GM21526 (cell line): ENCODE results near the gene ARID3B.
A peak's percentile ranks its signal among the peaks of the same experiment; 100 is the strongest.

Experiments
- ATAC-seq: cut with Tn5 transposase; IDR thresholded peaks from one replicate; pipeline ENCODE4 v1.9.1; 2021; ENCODE audit warnings: moderate library complexity; ENCODE audit not compliant: unreplicated experiment, low FRiP score

Gene ARID3B

DNA sequence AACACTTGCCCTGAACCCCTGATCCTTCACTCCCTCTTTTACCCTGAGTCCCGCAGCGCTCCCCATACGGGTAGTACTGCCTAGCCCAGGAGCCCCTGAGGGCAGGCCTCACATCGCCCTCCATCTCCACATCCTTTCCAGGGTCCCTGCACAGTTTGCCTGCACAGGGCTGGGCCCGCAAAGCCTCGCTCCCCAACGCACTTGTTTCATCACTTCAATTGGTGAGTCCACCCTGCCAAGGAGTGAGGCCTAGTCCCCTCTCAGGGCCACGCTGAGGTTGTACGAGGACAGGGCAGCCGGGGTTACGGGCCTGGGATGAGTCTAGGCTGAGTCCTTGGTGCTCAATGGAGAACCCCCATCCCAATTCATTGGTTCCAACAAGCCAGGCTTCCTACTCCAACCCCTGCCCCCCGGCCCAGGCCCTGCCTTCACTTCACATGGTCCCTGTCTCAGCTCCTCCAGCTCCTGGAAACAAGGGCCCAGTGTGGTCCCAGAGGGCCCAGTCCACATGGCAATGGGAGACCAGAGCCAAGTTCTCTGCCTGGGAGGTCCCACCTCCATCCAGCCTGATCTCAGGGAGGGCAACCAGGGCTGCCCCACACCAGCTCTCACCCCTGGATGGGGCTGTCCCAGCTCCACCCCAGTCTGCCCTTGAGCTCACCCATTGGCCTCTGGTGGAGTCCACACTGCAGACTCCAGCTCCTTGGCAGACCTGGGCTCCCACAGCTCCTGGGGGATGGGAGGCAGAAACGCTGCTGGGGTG is 62.2 kb downstream of the ARID3B start:
- ATAC-seq: no peak

DNA sequence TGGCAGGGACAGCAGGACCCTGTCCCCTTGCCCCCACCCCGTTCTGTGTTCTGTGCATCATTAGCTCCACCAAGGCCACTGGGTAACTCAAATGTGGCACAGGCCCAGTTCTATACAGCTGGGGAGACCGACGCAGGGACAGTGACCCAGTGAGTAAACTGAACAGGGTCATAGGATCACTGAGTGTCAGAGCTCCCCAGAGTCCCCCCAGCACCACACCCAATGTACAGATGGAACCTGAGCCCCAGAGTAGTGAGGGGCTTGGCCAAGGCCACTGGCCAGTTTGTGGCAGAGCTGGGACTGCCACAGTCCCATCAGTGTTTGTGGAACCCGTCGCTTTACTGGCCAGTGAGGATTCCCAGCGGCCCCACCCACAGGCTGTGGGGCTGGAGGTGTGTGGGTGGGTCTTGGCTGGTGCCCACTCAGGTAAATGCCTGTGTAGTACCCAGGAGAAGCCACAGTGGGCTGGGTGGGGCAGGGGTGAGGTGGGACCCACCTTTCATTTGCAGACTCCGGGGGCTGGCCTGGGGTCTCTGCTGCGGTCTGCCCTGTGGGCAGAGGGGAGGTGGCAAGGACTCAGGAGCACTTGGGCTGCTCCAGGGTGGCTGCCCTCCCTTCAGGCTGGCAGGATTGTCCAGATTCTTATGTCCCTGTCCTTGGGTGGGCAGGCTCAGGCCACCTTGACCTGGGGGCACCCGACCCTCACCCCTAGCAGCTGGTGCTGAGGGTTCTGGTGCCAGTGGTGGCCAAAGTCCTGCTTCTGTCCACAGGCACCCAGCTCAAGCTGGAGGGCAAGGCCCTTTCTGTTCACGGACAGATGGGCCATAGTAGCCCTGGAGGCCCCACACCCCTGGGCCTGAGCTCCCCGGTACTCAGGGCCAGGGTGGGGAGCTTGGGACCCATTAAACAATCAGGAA is 63.0 kb downstream of the ARID3B start:
- no peak for ATAC-seq

DNA sequence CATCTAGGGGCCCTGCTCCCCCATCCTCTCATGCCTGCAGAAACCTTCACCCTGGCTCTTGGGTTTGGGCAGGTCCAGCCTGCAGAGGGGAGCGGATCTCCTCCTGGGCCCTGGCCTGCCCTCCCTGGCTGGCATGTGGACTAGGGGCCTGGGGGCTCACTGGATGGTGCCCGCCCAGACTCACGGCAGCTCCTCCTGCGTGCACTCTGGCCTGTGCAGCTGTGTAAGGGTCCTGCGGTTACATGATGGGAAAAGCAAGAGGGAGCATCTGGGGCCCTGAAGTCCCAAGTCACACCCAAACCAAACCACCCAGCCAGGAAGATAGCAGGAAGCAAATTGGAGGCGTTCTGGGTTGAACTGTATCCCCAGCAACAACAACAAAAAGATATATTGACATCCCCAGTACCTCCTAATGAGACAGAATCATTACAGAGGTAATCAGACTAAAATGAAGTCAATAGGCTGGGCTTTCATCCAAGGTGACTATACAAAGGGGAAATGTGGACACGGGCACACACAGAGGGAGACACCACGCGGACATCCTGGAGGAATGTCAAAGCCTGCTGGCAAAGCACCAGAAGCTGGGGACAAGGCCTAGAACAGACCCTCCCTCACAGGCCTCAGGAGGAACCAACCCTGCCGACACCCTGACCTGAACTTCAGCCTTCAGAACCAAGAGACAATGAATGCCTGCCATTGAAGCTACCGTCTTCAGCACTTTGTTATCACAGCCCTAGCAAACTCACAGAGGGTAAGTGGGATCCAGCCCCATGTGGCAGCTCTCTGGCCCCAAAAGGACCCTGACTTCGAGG is 64.2 kb downstream of the ARID3B start:
- ATAC-seq: no peak

DNA sequence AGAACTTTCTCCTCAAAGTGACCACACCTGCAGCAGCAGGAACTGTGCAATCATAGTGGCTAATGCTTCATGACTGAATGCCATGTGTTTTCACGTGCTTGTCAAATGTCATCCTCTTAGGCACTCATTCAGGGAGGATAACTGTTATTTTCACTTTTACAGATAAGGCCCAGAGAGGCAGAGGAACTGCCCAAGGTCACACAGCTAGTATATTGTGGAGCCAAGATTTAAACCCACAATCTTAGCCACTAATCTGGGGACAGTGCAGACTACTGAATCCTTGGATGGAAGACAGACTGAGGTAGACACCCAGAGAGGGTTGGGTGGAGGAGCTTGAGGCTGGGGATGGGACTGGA is 64.8 kb downstream of the ARID3B start:
- no peak for ATAC-seq

DNA sequence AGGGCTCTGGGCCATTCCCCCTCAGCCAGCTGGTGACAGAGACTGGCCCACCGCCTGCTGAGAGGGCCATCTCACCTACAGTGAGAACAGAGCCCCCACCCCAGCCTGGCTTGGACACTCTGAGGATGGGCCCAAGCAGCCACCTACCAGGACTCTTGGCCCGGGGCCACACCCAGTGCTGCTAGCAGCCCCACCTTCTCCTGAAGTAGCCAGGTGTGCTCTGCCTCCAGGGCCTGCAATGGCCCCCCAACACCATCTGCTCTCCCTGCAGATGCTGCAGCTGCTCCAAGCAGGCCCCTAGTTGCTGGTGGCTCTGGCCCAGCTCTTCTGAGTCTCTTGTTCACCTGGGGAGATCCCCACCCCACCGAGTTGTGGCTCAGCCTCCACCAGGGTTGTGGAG is 67.8 kb downstream of the ARID3B start:
- ATAC-seq: no peak

DNA sequence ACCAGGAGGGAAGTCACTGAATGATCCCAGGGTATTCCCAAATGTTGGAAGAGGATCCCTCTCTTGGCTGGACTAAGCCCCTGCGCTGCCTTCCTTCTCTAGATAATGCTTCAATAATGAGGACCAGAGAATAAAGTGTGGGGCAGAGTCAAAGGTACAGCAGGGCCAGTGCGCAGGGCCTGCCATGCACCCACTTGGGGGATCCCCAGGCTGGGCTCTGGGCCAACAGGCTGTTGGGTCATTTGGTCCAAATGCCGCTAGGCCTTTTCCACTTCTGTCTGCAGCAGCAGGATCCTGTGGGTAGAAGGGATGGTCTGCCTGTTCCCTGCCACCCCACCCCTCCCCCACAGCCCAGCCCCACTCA is 68.9 kb downstream of the ARID3B start:
- ATAC-seq: no peak

DNA sequence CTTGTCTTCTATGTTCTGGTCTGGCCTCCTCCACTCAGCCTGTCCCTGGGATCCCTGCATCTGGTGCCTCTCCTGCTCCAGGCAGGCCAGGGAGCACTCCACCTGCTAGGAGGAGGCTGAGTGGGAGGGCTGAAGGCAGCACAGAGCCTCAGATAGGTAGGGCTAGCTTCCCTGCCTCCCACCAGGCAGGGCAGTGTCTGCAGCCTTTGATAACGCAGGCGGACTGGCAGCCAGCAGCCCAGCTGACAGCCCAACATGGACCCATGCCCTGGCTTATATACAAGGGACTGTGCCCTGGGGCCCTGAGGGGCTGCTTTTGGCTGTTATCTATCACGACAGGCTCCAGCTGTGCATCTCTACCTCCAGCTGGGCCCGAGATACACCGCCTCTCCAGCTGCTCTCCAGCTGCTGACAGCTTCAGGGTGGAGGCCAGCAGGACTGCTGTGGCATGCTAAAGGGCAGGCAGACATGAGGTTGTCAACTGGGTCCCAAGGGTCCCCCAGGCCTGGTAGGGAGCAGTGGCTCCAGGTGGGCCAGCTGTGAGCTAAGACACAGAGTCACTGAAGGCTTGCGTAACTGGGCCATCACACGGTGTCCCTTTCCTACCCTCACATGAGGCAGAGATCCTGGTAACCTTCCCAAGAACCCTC is 69.4 kb downstream of the ARID3B start:
- no peak for ATAC-seq

DNA sequence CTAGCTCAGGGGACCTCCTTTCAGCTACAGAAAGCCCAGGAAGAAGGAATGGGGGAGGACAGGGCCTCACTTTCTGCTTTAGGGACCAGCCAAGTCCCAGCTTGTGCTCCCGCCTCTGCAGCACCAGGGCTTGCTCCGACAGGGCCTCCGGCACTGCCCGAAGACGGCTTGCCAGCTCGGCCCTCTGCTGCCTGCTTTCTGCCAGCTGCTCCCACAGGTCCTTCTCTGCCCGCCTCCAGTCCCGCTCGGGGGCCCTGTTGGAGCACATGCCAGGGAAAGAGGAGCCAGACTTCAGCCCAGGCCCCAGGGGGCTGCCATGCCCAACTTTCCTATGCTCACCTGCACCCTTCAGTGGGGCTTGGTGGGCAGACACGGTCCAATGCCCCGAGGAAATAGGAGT is 70.3 kb downstream of the ARID3B start:
- ATAC-seq: no peak

DNA sequence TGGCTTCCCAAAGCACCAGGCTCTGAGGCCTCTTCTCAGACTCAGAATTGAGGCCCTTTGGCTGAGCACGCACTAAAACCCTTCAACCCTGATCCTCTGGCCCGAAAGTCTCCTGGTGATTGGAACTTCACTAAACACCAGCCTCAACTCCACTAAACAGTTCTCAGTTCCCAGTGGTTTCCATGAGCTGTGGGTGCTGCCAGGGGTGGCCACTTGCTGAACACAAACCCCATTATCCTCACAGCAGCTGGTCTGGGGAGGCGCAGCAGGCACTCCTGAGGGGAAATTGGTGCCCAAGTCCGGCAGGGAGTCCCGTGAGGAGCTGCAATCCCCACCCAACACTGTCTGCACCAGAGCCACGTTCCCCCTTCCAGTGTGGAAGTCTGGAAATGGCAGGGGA is 70.8 kb downstream of the ARID3B start:
- ATAC-seq: no peak

DNA sequence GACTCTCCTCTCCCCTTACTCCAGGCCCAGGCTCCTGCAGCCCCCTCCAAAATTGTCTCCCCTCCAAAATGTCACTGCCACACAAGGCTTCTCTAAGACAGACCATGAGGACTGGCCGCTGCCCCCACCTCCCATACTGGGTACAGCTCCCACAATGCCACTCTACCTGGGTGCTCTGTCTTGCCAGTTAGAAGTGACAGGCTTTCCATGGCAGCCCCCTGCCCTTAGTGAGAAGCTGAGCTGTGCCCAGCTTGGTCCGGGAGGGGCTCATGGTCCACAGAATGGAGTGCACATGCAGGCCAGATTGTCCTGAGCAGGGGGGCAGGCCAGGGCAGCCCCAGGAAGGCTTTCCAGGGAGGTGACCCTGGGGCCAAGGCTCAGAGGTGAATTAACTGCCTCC is 71.7 kb downstream of the ARID3B start:
- ATAC-seq: no peak

DNA sequence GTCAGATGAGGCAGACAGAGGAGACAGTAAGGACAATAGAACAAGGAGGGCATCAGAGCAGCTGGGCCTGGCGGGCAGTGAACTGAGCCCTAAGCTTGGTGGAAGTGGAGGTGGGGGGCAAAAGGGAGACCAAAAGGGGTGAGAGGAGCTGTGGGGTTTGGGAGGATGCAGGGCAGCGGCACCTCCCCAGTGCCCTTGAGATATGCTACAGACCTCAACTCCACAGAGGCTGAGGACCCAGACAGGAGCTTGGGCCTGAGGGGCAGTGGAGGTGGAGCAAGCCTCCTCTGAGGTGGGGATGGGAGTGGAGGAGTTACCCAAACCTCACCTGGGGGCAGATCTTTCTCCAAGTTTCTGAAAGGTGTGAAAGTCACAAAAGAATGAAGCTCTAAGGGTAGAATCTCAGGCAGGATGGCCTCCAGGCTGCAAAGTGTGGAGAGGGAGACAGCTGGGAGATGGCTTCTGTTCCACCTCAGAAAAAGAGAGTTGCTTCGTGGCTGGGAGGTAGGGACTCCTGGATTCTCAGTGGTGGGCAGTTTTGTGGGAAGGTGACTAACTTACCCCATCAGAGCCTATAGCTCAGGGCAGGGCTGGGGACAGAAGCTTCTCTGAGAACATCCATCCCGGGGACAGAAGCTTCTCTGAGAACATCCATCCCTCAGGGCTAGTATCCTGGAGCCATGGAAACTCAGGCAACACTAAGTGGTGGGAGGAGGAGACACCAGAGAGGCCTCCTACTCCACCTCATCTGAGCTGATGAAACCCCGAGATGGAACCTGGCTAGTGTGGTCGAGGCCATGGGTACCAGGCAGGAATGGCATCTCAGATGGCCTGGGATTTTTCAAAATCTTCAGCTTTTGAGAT is 72.3 kb downstream of the ARID3B start:
- ATAC-seq: no peak

DNA sequence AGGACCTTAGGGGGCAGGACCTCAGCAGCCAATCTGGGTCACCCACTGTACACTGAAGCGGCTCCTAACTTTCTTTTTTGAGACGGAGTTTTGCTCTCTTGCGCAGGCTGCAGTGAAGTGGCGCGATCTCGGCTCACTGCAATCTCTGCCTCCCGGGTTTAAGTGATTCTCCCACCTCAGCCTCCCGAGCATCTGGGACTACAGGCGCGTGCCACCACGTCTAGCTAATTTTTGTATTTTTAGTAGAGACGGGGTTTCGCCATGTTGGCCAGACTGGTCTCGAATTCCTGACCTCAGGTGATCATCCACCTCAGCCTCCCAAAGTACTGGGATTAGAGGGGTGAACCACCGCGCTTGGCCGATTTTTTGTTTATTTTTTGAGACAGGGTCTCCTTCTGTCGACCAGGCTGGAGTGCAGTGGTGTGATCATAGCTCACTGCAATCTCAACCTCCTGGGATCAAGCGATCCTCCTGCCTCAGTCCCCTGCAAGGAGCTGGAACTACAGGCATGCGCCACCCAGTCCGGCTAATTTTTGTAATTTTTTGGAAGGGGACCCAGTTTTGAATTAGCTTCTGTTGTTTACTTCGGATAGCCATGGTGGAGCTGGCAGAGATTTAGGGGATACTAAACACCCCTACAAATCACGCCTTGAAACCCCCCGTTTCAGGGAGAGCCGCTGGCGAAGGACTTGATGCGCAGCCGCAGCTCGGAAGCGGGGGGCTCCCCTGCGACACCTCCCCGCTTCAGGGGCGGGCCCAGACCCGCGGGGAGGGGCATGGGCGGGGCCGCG is 73.1 kb downstream of the ARID3B start:
- ATAC-seq: no peak

DNA sequence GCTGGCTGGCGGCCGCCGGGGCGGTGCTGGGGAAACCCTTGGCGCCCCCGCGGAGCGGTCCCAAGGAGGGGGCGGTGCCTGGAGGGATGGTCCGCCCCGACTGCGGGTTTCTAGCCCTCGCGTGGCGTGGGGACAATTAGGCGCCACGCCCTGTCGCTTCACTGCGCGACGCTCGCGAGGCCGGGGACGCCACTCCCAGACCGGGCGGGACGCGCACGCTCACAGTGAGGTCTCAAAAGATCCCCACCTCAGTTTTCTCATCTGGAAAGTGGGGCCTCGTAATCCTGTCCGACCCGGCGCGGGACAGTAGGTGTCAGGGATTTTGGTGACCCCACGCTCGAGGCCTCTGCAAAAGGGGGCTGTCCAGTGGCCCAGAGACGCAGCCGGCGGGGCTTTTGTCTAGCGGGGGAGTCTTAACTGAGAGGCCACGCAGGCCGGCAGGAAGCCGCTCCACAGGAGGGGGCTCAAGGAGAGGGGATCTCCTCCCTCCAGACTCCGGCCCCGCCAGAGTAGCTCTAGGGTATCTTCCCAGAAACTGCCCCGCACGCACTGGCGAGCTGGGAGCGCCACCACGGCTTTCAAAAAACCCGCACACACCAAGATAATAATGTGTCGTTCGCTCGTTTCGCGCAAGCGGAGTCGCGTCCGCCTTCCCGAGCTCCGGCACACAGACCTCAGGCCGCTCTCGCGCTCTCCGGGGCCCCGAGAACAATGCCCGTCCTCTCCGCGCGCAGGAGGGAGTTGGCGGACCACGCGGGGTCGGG is 73.9 kb downstream of the ARID3B start:
- ATAC-seq: peak; percentile 47

DNA sequence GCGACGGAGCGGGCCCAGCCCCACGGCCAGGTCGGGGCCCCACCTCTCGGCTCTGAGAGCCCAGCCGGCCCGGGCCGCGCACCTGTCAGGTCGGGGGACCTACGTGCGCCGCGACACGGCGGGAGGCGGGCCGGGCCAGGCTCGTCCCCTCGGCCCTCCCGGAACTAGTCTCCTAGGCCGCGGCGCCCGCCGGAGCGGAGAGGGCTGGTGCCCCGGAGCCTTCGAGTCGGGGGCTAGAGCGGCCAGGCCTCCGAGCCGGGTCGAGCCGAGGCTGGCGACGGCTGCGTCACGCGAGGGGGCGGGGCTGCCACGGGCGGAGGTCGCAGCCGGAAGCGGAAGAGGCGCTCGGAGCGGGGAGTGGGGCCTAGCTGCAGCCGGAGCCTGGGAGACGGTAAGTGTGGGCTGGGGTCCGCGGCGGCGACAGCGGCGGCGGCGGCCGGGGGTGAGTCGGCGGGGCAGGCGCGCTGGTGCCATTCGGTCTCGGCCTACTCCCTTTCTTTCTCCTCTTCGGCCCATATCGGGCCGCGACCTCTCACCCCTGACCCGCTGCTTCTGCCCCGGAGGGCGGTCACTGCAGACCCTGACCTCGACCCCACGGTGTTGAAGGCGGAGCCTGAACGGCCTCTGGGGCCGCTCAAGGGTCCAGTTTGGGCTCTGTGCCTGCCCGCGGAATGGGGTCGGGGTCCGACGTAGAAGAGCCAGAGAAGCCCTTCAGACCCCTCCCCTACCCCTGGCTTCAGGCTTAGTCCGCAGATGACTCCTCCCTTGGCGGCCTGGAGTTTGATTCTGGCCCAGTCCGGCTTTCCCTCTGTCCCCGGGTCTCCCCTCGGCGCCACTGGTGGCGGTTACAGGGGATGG is 74.7 kb downstream of the ARID3B start, which contains the start of gene CLK3:
TSS of gene CLK3 (plus strand) at position 329 of the 858 bp plus-strand sequence. CDS start 3,361 bp downstream, outside the sequence.
- ATAC-seq: peak; percentile 80

DNA sequence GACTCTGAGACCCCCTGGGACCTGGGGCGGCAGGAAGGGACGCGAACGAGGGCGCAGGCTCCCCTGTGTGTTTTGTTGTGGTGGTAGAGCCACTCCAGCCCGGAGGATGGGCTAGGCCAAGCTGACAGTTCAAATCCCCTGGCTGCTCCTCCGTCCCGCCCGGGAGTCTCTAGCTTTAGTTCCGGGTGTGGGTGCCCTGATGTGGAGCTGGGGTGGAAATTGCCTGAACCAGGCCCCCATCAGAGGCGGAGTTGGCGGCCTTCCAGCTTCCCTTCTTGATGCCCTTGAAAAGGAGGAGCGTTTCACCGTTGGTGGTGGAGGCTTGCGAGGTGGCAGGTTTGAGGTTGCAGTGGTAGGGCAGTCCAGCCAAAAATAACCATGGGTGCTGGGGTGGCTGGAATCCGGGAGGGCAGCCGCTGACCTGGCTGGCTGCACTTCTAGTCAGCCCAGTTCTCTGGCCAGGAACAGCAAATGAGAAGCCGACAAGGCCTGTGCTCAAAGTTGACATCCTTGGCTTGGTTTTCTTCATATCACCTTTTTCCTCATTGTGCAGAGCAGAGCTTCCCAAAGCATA is 75.4 kb downstream of the ARID3B start:
- ATAC-seq: no peak

DNA sequence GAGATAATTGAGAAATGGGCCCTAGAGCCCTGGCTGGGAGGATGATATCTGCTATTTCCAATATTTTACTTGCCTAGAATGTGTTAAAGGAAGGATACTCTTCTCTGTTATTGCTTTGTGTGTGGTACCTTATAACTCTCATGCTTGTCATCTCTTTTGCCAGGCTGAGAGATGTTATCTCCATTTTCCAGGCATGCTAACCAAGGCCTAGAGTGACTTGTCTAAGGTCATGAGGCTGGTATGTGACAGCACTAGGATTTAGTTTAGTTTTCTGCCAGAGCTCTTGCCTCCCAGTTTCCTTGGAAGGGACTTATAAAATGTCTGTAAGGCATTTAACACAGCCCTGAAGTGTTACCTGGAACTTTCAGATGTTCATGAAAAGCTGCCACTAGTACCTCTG is 76.0 kb downstream of the ARID3B start:
- ATAC-seq: no peak
